SK-N-DZ (cell line): ENCODE measurements around the gene RGCC.
"Not testable (repeated sequence)": the region's sequence is repeated elsewhere in the genome, so short reads cannot be mapped to it uniquely, and the experiment has no call there.

Experiments
- DNase-seq: peaks from one replicate; pipeline ENCODE4 v3.0.0-alpha.2; 2015; ENCODE audit warnings: low spot score

The RGCC gene

DNA sequence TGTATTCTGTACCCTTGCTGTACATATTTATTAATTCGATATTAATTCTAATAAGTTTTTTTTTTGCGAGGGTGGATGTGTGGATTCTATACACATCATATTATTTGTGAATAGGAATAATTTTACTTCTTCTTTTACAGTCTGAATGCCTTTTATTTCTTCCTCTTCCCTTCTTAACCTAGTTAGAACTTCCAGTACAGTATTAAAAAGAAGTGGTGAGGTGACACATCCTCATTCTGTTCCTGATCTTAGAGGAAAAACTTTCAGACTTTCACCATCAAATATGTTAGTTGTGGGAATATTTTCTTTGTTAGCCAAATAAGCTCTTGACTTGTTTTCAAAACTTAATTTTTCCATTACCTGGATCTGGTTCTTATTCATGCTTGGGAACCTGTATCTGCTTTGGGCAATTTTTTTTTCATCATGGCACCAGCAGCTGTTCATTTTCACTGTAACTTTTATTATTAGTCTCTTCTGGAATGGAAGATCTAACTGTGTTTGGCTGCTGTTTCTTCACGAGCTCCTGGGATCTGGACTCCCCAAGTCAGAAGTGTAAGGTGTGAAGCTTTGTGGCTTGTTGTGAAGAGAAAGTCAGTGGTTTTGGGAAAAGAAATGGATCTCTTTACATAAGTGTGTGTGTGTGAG, 33.1 kb downstream of the RGCC start:
- DNase-seq: no peak

DNA sequence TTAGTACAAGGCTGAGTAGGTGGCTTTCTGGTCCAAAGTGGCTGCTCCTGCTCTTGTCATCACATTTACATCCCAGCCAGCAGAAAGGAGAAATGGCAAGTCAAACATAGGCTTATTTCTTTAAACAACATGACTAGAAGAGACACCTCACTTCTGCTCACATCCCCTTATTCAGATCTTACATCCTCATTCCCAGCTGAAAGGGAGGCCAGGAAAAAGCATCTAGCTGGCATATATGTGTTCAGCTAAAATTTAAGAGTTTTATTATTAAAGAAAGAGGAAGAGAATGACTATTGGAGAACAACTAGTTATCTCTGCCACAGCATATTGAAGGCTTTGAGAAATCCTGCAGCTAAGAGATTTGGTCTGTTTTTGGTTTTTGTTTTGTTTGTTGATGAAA, 34.1 kb downstream of the RGCC start:
- no peak for DNase-seq

DNA sequence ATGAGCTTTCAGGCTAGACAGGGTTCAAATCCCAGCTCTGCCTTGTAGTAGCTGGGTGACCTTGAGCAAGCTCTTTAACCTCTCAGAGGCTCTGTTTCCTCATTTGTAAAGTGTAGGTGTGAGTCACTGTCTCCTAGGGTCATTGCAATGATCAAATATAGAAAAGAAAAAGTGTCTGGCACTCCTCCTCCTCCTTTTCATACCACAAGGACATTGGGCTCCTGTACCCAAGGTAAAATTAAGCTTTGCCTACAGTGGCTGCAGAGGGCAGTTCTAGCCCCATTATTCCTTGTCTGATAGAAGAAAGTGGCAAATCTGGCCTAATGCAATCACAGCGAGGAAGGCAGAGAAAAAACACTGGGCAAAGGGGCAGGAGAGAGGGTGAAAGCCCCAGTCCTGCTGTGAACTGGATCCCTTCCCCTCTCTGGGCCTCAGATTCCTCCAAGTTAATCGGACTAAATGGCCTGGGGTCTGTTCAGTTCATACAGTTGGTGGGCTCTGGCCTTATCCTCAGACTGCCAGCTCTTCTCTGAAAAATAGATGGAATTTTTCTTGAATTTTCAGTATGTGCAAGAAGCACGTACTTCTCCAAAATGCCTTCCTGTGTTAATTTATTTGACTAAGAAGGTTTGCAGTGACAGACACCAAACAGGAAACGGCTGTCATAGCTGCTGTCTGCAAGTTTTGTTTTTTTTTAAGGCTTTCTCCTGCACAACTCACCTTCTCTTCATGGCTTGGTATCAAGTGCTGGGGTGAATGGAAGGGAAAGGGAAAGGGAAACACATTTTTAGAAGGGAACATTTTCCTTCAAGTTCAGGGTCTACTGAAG, 35.3 kb downstream of the RGCC start:
- no peak for DNase-seq

DNA sequence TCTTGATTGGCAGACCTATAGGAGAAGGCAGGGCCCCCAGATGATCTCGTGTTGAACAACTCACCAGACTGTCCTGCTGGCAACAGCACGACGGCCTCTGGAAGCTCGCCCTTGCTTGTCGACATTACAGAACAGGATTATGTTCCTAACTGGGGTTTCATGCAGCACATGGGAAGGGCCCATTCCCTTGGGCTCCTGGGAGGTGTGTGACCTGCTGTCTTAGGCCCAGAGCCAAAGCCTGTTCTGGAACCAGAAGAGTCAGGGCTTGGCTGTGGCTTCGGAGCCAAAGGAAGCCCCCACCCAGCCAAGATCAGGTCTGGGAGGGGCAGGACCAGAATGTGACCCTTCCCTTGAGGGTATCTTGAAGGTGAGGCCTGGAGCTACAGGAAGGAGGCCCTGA, 36.9 kb downstream of the RGCC start:
- no peak for DNase-seq

DNA sequence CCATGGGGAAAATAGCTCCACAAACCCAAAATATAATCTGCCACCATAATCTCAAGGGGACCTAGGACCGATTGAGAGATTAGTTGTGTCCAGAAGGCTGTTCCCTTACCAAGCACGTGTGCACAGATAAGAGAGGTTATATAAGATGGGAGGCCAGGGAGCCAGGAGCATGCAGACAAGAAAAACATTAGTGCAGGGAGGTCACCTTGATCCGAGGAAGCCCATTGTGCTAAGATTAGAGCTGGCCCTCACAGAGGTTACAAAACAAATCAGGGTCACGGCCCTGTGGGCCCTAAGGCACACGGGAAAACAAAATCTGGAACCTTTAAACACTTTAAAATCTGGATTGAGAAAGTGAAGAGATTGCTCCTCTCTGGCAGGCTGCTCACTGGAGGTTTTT, 37.7 kb downstream of the RGCC start:
- no peak for DNase-seq

DNA sequence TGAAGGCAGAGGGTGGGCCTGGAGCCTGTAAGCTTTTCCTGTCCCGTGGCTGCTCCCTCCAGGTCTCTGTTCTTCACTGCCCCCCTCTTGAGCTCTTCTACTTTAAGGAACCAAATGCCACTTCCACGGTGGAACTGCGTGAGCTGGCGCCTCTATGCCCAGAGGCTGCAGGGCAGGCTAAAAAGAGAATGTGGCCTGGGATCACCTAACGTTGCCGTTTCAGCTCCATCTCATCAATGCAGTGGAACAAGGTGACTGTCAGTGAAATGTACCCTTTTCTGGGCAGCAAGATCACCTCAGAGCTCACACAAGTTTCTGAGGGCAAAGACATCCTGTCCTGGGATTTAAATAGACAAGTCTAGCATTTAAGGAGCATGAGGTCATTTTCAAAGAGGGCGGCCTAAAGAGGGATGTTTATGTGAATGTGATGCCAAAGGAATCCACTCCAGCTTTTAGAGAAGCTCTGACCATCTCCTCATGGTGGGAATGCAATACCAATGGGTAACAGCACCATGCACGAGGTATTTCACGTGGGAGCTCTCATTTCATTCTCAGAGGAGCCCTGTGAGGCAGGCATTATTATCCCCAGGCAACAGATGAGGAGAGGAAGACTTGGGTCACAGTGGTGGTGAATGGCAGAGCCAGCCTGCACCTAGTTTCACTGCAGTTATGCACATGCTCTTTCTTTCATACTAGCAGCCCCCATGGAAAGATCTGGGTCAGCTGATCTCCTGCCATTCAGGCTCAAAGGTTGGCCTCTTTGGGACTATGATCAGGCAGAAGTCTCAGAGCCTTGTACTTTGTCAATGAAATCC, 39.3 kb downstream of the RGCC start:
- no peak for DNase-seq

DNA sequence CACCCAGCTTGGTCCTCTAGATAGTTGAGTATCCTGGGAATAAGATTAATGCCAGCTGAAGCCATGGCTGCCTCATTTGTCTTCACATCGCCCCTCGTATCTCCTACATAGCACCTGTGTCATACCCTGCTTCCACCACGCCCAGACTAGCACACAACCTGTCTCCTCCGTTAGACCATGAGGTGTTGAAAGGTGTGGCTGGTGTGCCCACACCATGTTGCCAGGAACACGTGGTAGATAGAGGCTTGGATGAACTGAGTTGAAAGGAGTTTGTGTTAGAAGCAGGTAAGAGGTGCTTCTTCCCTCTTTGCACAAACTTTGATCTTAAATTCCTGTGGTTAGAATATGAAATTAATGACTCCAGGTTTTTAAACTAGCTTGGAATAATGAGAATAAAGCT, 40.1 kb downstream of the RGCC start:
- DNase-seq: no peak

DNA sequence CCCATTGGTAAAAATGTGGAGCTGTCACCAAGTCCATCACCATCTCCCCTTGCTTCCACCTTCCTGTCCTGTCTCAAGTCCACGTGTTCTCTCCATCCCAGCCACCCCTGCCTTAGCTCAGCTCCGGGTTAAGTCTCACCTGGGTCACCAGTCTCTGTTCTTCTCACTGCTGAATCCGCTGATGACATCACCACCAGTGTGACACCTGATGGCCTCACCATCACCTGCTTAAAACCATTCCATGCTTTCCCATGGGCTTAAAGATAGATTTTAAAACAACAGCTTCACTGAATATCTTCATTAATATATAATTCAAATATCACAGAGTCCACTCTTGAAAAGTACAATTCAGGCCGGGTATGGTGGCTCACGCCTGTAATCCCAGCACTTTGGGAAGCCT, 42.1 kb downstream of the RGCC start:
- DNase-seq: no peak

DNA sequence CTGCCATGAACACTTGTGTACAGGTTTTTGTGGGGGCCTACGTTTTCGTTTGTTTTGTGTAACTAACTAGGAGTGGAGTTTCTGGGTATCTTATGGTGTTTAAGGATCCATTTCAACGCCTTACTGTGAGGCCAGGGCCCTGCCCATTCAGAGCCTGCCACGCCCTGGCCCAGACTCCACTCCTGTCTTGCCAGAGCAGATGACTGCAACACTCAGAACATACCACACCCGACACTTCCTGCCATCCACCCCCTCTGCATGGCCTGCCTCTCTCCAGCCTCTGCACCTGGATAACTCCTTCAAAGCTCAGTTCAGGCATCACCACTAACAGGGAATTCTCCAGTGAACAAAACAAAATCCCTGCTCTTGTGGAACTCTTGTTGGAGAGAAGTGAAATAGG, 43.2 kb downstream of the RGCC start:
- DNase-seq: no peak

DNA sequence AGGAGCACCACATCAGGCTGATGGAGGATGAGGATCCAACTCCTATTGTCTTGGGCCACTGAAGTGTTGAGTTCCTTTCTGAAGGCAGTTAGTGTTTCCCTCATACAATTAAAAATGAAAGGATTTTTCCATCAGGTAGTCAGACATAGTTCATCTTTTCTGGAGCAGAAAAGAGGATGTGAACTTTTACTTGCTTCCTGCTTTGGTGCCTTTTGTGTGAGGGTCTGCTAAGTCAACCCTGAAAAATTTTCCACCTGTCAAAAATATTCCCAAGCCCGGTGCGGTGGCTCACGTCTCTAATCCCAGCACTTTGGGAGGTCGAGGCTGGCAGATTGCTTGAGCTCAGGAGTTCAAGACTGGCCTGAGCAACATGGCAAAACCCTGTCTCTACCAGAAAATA, 43.9 kb downstream of the RGCC start:
- no peak for DNase-seq

DNA sequence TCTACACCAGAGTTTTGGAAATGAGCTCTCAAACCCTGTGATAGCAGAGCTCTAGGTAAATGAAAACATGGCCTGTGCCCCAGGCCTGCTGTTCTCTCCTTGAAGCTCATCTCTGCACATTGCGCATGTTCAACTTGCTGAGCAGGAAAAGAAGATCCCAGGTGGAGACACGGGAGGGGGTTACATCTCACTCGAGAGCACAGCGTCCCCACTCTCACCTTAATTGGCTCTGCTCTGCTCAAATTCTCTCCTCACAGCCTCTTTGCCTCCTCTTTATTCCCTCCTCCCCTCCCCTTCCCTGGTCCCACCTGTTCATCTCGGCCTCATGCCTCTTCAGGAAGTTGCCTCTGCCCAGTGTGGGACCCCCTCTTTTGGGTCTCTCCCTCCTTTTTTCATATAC, 44.7 kb downstream of the RGCC start:
- DNase-seq: no peak

DNA sequence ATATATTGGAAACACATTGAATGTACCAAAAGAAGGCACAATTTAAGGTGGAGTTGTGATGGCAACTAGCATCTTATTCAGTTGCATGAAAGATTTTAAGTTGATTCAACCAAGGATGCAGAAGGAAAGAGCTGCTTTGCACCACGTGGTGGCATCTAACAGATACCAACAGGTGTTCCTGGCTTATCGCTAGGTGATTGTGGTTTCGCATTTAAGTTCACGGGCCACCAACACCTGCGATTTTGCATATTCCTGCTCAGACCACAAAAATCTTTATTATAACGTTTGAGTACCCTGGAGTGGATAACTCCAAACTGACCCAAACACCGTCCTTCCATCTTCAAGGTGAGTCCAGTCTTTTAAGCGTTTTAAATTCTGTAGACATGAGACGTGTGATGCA, 45.3 kb downstream of the RGCC start:
- DNase-seq: no peak

DNA sequence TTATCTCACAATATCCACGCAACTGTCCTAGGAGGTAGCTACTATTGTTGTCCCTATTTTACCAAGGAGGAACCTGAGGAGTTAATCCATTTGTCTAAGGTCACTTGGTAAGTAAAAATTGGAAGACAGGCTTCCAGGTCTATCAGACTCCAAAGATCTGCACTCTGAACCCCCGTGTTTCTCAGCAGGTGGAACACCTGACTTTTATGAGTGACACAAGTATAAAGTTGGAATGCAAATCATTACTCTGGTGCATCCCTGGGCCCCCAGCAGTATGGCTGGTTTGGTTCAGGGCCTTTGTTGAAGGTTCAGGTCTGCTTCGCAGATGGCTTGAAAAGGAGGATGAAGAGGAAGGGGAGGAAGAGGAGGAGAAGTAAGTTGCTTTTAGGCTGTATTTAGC, 46.0 kb downstream of the RGCC start:
- no peak for DNase-seq

DNA sequence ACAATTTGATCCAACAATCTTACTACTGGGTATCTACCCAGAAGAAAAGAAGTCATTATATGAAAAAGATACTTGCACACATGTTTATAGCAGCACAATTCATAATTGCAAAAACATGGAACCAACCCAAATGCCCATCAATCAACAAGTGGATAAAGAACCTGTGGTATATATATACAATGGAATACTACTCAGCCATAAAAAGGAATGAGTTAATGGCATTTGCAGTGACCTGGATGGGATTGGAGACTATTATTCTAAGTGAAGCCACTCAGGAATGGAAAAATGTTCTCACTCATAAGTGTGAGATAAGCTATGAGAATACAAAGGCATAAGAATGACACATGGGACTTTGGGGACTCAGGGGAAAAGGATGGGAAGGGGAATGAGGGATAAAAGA, 47.3 kb downstream of the RGCC start:
- DNase-seq: not testable (repeated sequence)

DNA sequence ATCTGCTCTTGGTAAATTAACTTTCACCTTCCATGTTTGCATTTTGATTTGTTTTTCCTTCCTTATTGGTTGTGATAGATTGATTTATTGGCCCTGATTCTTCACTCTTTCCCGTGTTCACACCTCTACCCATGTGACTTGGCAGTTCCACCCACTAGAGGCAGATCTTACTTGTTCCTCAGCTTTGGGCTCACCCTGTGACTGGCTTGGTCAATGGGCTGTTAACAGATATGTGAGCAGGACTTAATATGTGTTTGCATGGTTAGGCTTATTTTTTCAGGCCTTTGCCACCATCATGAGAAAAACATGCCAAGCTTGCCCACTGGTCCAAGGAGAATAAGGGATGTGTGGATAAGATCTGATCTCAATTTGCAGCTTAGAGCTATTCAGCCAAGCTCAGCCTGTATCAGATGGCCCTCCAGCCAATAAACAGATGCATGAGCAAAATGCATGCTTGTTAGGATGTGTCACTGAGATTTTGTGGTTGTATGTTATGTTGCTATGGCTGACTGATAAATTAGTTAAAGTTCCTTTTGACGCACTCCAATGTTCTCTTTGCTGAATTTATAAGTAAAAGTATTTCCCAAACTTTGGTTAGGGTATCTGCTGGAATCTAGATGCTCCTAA, 48.0 kb downstream of the RGCC start:
- no peak for DNase-seq

DNA sequence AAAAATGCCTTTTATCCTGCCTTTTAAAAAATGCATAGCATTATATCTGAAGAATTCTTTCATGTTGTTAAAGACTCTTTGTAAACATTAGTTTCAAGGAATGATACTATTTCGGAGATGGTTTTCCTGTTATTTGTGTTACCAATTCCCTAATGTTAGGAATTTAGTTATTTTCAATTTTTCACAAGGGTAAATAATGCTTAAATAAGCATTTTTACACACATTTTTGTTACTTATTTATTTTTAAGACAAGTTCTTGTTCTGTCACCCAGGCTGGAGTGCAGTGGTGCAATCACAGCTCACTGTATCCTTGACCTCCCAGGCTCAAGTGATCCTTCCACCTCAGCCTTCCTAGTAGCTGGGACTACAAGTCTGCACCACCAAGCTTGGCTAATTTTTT, 49.0 kb downstream of the RGCC start:
- no peak for DNase-seq

DNA sequence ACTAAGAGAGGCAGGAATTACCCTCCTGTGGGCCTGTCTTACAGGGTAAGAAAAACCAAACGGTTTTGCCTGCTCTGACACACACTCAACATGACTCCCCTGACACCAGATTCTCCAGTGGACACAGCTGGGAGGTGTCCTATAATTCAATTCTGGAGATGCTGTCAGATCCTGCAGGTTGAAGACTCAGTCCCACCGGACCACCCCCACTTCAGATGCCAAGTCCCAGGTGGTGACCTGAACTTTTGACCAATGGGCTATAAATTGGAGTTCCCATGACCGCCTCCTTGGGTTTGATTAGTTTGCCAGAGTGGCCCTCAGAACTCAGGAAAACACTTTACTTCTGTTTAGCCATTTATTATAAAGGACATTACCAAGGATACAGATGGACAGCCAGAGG, 52.6 kb downstream of the RGCC start:
- DNase-seq: no peak

DNA sequence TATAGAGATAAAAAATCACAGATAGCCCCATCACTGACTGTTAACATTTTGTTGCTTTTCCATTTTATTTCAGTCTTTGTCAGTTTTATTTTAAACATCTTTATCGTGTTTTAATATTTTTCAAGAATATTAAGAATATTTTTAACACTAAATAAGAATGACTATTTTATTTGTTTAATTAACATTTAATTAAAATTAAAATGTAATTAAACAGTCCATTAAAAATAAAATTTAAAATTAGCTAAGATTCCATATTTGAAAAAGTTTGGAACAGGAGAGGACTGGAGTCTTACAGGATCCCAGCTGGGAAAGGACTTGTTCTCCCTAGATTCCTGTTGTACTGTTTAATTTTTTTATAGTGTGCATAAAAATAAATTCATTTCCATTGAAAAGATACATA, 54.5 kb downstream of the RGCC start:
- DNase-seq: no peak

DNA sequence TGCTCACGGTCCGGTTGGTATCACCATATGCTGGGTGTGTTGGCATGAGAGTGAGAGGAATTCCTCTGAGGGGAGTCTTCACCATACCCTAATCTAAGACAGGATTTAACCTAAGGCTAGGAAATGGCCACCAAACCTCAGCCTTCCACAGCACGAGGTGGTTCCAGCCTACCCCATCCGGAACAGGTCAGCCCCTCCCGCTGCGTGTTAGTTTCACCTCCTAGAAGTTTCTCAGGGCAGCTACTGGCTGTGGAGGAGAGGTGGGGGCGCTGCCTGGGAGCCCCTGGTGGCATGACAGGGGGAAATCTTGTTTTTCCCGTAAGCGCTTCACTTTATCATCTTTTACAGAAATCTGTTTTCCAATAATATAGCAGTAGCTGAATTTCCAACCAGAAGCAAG, 55.1 kb downstream of the RGCC start:
- DNase-seq: no peak

DNA sequence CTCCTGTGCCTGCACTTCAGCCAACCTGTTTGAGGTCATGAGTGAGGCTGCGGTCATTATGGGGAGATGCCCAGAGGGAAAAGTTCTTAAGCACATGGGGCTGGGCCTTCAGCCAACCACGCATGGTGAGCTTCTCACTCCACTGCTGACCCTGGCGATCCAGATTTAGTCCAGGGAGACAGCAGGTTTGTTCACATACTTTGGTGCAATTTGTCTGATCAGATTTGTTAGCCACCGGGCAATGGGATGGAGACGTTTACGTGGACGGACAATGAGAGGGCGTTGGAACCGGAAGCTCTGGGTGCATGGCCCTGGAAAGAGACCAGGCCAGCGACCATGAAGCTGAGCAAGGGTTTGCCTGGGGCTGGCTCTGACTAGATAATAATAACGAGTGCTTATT, 56.2 kb downstream of the RGCC start:
- DNase-seq: no peak

DNA sequence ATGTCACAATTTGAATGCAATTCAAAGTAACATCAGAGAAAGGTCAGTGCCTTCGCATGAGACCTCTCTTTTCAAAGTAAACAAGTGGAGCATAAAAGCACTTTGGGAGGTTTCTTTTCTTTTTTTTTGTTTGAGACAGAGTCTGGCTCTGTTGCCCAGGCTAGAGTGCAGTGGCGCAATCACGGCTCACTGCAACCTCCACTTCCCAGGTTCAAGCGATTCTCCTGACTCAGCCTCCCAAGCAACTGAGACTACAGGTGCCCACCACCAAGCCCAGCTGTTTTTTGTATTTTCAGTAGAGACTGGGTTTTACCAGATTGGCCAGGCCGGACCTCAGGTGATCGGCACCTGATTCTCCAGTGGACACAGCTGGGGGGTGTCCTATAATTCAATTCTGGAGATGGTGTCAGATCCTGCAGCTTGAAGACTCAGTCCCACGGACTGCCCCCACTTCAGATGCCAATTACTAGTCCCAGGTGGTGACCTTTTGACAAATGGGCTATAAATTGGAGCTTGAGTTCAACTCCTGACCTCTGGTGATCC, 57.6 kb downstream of the RGCC start:
- DNase-seq: no peak
